Neural cell (in vitro differentiated cells): Measurements from ENCODE around the gene FYN. TPM values are rescaled to one million over a fixed set of nuclear protein-coding genes. Genes with fewer than 3 reads are reported as not detected.

ENCODE experiments used
- H2AFZ ChIP-seq: fragments of 200-600, 300-800 bp; sonication (generic), shearing (Covaris generic); 2 replicates; pipeline ENCODE4 v1.6.0; 2014; ENCODE audit warnings: low read depth, mild to moderate bottlenecking, antibody characterized with exemption, low read length, moderate library complexity
- H3F3A ChIP-seq: fragments of 200-600 bp; shearing (Covaris generic); 2 replicates; pipeline ENCODE4 v1.6.1; 2016; ENCODE audit warnings: mild to moderate bottlenecking, moderate library complexity, mixed read lengths, antibody characterized with exemption, low read length; ENCODE audit not compliant: insufficient read depth, poor library complexity, severe bottlenecking
- H3K27ac ChIP-seq: fragments of 200-600, 300-800 bp; sonication (generic), shearing (Covaris generic); 2 replicates; pipeline ENCODE4 v1.5.1; 2014; ENCODE audit warnings: mild to moderate bottlenecking, low read length, moderate library complexity
- H3K27me3 ChIP-seq: fragments of 300-800, 200-600 bp; sonication (generic), shearing (Covaris generic); 2 replicates; pipeline ENCODE4 v1.6.0; 2014; ENCODE audit warnings: mild to moderate bottlenecking, low read depth, low read length, moderate library complexity; ENCODE audit not compliant: insufficient read depth
- H3K36me3 ChIP-seq: fragments of 300-800, 200-600 bp; sonication (generic), shearing (Covaris generic); 2 replicates; pipeline ENCODE4 v1.5.1; 2014; ENCODE audit warnings: mild to moderate bottlenecking, antibody characterized with exemption, low read length, moderate library complexity; ENCODE audit not compliant: insufficient read depth
- H3K4me2 ChIP-seq: fragments of 300-800, 200-600 bp; sonication (generic), shearing (Covaris generic); 2 replicates; pipeline ENCODE4 v1.6.0; 2014; ENCODE audit warnings: mild to moderate bottlenecking, low read length
- H3K4me3 ChIP-seq: fragments of 300-800, 200-600 bp; sonication (generic), shearing (Covaris generic); 2 replicates; pipeline ENCODE4 v1.5.1; 2014; ENCODE audit warnings: mild to moderate bottlenecking, low read length, moderate library complexity
- H3K79me2 ChIP-seq: fragments of 200-600 bp; shearing (Covaris generic); replicated peaks from 2 replicates; pipeline ENCODE4 v1.6.0; 2014; ENCODE audit warnings: mild to moderate bottlenecking, low read length, moderate library complexity; ENCODE audit not compliant: insufficient read depth
- H3K9ac ChIP-seq: fragments of 300-800, 200-600 bp; sonication (generic), shearing (Covaris generic); 2 replicates; pipeline ENCODE4 v1.6.1; 2016; ENCODE audit warnings: mild to moderate bottlenecking, low read length, mixed read lengths
- H3K9me2 ChIP-seq: fragments of 200-600 bp; shearing (Covaris generic); 2 replicates; pipeline ENCODE4 v1.6.1; 2016; ENCODE audit warnings: mild to moderate bottlenecking, low read length, mixed read lengths; ENCODE audit not compliant: insufficient read depth
- H3K9me3 ChIP-seq: fragments of 200-600, 300-800 bp; sonication (generic), shearing (Covaris generic); 2 replicates; pipeline ENCODE4 v1.6.1; 2016; ENCODE audit warnings: mild to moderate bottlenecking, mixed run types, low read length, moderate library complexity, mixed read lengths
- H4K20me1 ChIP-seq: fragments of 200-600 bp; shearing (Covaris generic); 2 replicates; pipeline ENCODE4 v1.6.1; 2016; ENCODE audit warnings: mild to moderate bottlenecking, mixed run types; ENCODE audit not compliant: insufficient read depth
- CTCF ChIP-seq: fragments of 450-650 bp; IDR thresholded peaks from 2 replicates; pipeline ENCODE4 v1.5.1; 2014; ENCODE audit warnings: antibody characterized with exemption, mild to moderate bottlenecking, moderate library complexity; ENCODE audit not compliant: poor library complexity, severe bottlenecking
- EP300 ChIP-seq: fragments of 450-650 bp; conservative IDR thresholded peaks from 2 replicates; pipeline ENCODE4 v1.6.1; 2014; ENCODE audit warnings: antibody characterized with exemption, mild to moderate bottlenecking, moderate library complexity; ENCODE audit not compliant: poor library complexity, severe bottlenecking
- EZH2 ChIP-seq: fragments of 200-600, 300-800 bp; shearing (Covaris generic), sonication (generic); IDR thresholded peaks from 2 replicates; pipeline ENCODE4 v1.6.1; 2014; ENCODE audit warnings: antibody characterized with exemption, low read length, borderline replicate concordance, mild to moderate bottlenecking; ENCODE audit not compliant: insufficient read depth, poor library complexity, severe bottlenecking
- MXI1 ChIP-seq: fragments of 450-650 bp; conservative IDR thresholded peaks from 2 replicates; pipeline ENCODE4 v1.6.1; 2014; ENCODE audit warnings: antibody characterized with exemption, mild to moderate bottlenecking; ENCODE audit not compliant: poor library complexity, severe bottlenecking
- POLR2AphosphoS5 ChIP-seq: IDR thresholded peaks from 2 replicates; pipeline ENCODE4 v1.6.1; 2012
- RAD21 ChIP-seq: fragments of 450-650 bp; conservative IDR thresholded peaks from 2 replicates; pipeline ENCODE4 v1.6.1; 2014; ENCODE audit warnings: antibody characterized with exemption, mild to moderate bottlenecking, moderate library complexity
- REST ChIP-seq: IDR thresholded peaks from 2 replicates; pipeline ENCODE4 v1.6.1; 2012; ENCODE audit warnings: borderline replicate concordance
- SMC3 ChIP-seq: fragments of 450-650 bp; conservative IDR thresholded peaks from 2 replicates; pipeline ENCODE4 v1.6.1; 2014; ENCODE audit warnings: antibody characterized with exemption, mild to moderate bottlenecking, moderate library complexity; ENCODE audit not compliant: poor library complexity
- TAF1 ChIP-seq: IDR thresholded peaks from 2 replicates; pipeline ENCODE4 v1.6.1; 2012; ENCODE audit warnings: low read depth
- polyA plus RNA-seq: library from polyadenylated mRNA; depleted of rRNA; stranded (reverse); fragments of >200 nt; gene quantifications from 2 replicates; pipeline ENCODE4 v1.2.3, GENCODE V29; 2014

FYN gene
- polyA plus RNA-seq, 1 donor from 2014 or later, result 277 TPM

- Histone ChIP-seq H3K9ac (no peak overlapping the region), H3K27ac (no peak overlapping the region), H3K4me3 (no peak overlapping the region), H3K9me3 (no peaks in the 10 kb centered on the region), H3K4me2 (no peak overlapping the region), H3K27me3 (no peaks in the 10 kb centered on the region), H3K79me2 (no peaks in the 10 kb centered on the region), H3F3A (no peaks in the 10 kb centered on the region), H3K36me3 (peaks cover 4% of the 10 kb centered on the region), H3K9me2 (no peaks in the 10 kb centered on the region), H2AFZ (no peak overlapping the region), H4K20me1 (no peaks in the 10 kb centered on the region)
- TF ChIP-seq MXI1, result no peak
- no peak for TF ChIP-seq REST
- TF ChIP-seq EP300, result no peak
- no peak for TF ChIP-seq SMC3
- TF ChIP-seq EZH2, result no peak
- TF ChIP-seq RAD21, result no peak
- TF ChIP-seq CTCF, result no peak
- no peak for TF ChIP-seq POLR2AphosphoS5
- TF ChIP-seq TAF1, result no peak
These were observed 198.8 kb downstream of the FYN start for GRCh38 chr6:111674413-111674812.

GRCh38 chr6:111673937-111674336 lies 199.3 kb downstream of the FYN start:
- Histone ChIP-seq H3K4me2 (no peak overlapping the region), H3K9me2 (no peaks in the 10 kb centered on the region), H3K9me3 (no peaks in the 10 kb centered on the region), H3K27ac (no peak overlapping the region), H2AFZ (no peak overlapping the region), H3F3A (no peaks in the 10 kb centered on the region), H3K27me3 (no peaks in the 10 kb centered on the region), H3K36me3 (peaks cover 4% of the 10 kb centered on the region), H4K20me1 (no peaks in the 10 kb centered on the region), H3K79me2 (no peaks in the 10 kb centered on the region), H3K9ac (no peak overlapping the region), H3K4me3 (no peak overlapping the region)
- no peak for TF ChIP-seq CTCF
- no peak for TF ChIP-seq MXI1
- no peak for TF ChIP-seq REST
- no peak for TF ChIP-seq EZH2
- TF ChIP-seq TAF1, result no peak
- TF ChIP-seq RAD21, result no peak
- TF ChIP-seq EP300, result no peak
